ENCODE measurements around the gene STAT5A.
"Not testable (repeated sequence)": the region's sequence is repeated elsewhere in the genome, so short reads cannot be mapped to it uniquely, and the experiment has no call there.

Gene STAT5A

DNA sequence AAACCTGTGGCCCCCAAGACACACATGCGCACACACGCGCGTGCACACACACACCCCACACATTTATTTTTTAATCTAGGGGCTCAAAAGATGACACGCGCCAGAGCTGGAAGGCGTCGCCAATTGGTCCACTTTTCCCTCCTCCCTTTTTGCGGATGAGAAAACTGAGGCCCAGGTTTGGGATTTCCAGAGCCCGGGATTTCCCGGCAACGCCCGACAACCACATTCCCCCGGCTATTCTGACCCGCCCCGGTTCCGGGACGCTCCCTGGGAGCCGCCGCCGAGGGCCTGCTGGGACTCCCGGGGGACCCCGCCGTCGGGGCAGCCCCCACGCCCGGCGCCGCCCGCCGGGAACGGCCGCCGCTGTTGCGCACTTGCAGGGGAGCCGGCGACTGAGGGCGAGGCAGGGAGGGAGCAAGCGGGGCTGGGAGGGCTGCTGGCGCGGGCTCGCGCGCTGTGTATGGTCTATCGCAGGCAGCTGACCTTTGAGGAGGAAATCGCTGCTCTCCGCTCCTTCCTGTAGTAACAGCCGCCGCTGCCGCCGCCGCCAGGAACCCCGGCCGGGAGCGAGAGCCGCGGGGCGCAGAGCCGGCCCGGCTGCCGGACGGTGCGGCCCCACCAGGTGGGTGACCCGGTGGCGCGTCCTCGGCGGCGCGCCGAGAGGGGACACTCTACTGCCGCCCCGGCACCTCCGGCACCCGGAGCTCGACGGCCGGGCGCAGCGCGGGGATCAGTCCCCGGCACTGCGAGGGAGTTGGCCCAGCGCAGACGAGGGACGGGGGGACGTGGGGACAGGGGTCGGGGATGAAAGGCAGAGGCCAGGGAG lies at the start of gene STAT5A:
STAT5A (plus strand) TSS at position 522 of the 826 bp plus-strand sequence. CDS start 914 bp downstream, outside the sequence.
- Histone ChIP-seq H3K4me1 (ENCODE audit: control insufficient read depth, insufficient read depth, low read length) (peaks cover 30% of the 10 kb centered on the region), H3K27me3 (ENCODE audit: control insufficient read depth in 1 of 2, insufficient read depth in 2 of 2, low read length in 2 of 2) (no peaks in the 10 kb centered on the region), H3K9me3 (ENCODE audit: control insufficient read depth in 2 of 2, low read length in 2 of 2) (no peaks in the 10 kb centered on the region), H3K9ac (ENCODE audit: low read length in 2 of 2) (peak within 1 kb of the TSS; percentile 84 to 91), H3K36me3 (ENCODE audit: control insufficient read depth in 2 of 2, insufficient read depth in 2 of 2, low read length in 2 of 2) (peaks cover 0 to 4% of the 10 kb centered on the region in 2 donors), H3K4me3 (ENCODE audit: low read length in 2 of 2) (peak within 1 kb of the TSS; percentile 79 to 85), H3K27ac (ENCODE audit: low read length) (peak within 1 kb of the TSS; percentile 93)

DNA sequence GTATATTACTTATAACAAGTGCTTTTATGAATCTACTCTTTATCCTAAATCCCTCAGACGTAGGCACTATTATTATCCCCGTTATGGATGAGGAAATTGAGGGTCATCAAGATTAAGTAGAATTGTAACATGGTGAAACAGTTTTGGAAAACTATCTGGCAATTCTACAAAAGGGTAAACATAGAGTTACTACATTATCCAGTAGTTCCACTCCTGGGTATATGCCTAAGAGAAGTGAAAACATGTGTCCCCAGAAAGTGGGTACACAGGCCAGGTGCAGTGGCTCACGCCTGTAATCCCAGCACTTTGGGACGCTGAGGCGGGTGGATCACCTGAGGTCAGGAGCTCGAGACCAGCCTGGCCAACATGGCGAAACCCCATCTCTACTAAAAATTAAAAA lies 48.7 kb upstream of the STAT5A start:
- H3K27ac ChIP-seq (ENCODE audit: low read length); H3K4me3 ChIP-seq (ENCODE audit: low read length in 2 of 2); H3K36me3 ChIP-seq (ENCODE audit: control insufficient read depth in 2 of 2, insufficient read depth in 2 of 2, low read length in 2 of 2); H3K4me1 ChIP-seq (ENCODE audit: control insufficient read depth, insufficient read depth, low read length); H3K9me3 ChIP-seq (ENCODE audit: control insufficient read depth in 2 of 2, low read length in 2 of 2); H3K9ac ChIP-seq (ENCODE audit: low read length in 2 of 2); H3K27me3 ChIP-seq (ENCODE audit: control insufficient read depth in 1 of 2, insufficient read depth in 2 of 2, low read length in 2 of 2): not testable (repeated sequence)

DNA sequence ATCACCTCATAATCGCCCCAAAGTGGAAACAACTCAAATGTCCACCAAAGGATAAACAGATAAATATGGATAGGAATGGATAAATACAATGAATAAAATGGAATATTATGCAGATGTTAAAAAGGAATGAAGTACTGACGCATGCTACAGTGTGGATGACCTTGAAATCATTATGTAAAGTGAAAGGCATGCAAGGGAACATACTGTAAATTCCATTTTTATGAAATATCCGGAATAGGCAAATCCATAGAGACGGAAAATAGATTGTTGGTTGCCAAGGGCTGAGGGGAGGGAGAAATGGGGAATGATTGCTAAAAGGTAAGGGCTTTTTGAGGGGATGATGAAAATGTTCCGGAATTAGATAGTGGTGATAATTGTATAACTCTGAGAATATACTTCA lies 48.1 kb upstream of the STAT5A start:
- Histone ChIP-seq H3K4me1 (ENCODE audit: control insufficient read depth, insufficient read depth, low read length) (no peaks in the 10 kb centered on the region), H3K27ac (ENCODE audit: low read length) (no peak overlapping the region), H3K4me3 (ENCODE audit: low read length in 2 of 2) (no peak overlapping the region), H3K27me3 (ENCODE audit: control insufficient read depth in 1 of 2, insufficient read depth in 2 of 2, low read length in 2 of 2) (no peaks in the 10 kb centered on the region), H3K9ac (ENCODE audit: low read length in 2 of 2) (no peak overlapping the region), H3K9me3 (ENCODE audit: control insufficient read depth in 2 of 2, low read length in 2 of 2) (no peaks in the 10 kb centered on the region), H3K36me3 (ENCODE audit: control insufficient read depth in 2 of 2, insufficient read depth in 2 of 2, low read length in 2 of 2) (no peaks in the 10 kb centered on the region)

DNA sequence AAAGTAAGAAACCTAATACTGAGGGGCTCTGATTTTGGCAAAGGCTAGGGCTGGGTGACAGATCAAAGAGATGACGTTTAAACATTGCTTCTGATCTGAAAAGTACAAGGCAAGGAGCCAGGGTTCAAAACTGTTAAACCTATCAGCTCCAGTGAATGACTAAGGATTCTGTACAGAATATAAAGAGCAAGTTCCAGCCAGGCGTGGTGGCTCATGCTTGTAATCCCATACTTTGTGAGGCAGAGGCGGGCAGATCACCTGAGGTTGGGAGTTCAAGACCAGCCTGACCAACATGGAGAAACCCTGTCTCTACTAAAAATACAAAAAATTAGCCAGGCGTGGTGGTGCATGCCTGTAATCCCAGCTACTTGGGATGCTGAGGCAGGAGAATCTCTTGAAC lies 47.4 kb upstream of the STAT5A start:
- not testable (repeated sequence) for H3K36me3 ChIP-seq (ENCODE audit: control insufficient read depth in 2 of 2, insufficient read depth in 2 of 2, low read length in 2 of 2); H3K4me3 ChIP-seq (ENCODE audit: low read length in 2 of 2); H3K4me1 ChIP-seq (ENCODE audit: control insufficient read depth, insufficient read depth, low read length); H3K27me3 ChIP-seq (ENCODE audit: control insufficient read depth in 1 of 2, insufficient read depth in 2 of 2, low read length in 2 of 2); H3K9ac ChIP-seq (ENCODE audit: low read length in 2 of 2); H3K9me3 ChIP-seq (ENCODE audit: control insufficient read depth in 2 of 2, low read length in 2 of 2); H3K27ac ChIP-seq (ENCODE audit: low read length)

DNA sequence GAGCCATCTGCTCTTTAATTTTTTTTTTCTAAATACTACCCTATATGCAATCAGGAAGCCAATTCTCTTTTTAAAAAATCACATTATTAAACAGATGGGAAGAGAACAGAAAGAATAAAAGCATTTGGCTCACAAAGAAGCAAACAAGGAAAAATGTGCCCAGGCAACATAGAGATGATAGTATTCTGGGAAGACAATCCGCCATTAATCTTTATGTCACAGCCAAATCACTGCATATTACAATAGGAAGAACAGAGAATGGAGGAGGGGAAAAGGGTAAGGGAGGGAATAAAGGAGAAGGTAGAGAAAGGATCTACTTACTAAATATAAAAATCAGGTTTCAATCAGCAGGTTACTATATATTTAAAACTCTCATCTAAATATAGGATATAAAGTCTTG lies 46.4 kb upstream of the STAT5A start:
- H3K4me1 ChIP-seq (ENCODE audit: control insufficient read depth, insufficient read depth, low read length): no peaks in the 10 kb centered on the region
- H3K9me3 ChIP-seq (ENCODE audit: control insufficient read depth in 2 of 2, low read length in 2 of 2): no peaks in the 10 kb centered on the region
- no peaks in the 10 kb centered on the region for H3K36me3 ChIP-seq (ENCODE audit: control insufficient read depth in 2 of 2, insufficient read depth in 2 of 2, low read length in 2 of 2)
- no peaks in the 10 kb centered on the region for H3K27me3 ChIP-seq (ENCODE audit: control insufficient read depth in 1 of 2, insufficient read depth in 2 of 2, low read length in 2 of 2)
- no peak overlapping the region for H3K27ac ChIP-seq (ENCODE audit: low read length)
- H3K9ac ChIP-seq (ENCODE audit: low read length in 2 of 2): no peak overlapping the region
- H3K4me3 ChIP-seq (ENCODE audit: low read length in 2 of 2): no peak overlapping the region

DNA sequence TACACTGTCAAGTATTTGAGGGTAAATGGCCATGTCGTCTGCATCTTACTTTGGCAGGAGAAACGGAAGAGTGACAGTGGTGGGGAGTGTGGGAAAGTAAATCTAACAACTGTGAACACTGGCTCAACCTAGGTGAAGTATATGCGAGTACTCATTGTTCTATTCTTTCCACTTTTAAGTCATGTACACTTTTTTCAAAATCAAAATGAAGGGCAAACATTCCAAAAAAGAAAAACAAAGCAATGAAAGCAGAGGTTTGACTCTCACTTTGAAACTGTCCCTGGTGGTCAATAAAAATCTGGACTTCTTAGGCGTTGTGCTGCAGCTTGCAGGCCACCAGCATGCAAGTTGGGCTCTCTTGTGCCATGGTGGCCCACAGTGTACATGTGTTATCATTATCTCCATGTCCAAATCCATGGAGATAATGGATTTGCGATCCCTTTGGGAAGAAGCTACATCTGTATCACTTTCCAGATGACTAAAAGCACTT lies 44.8 kb upstream of the STAT5A start:
- H3K4me1 ChIP-seq (ENCODE audit: control insufficient read depth, insufficient read depth, low read length): peaks cover 6% of the 10 kb centered on the region
- H3K4me3 ChIP-seq (ENCODE audit: low read length in 2 of 2): no peak overlapping the region
- H3K9me3 ChIP-seq (ENCODE audit: control insufficient read depth in 2 of 2, low read length in 2 of 2): no peaks in the 10 kb centered on the region
- H3K27ac ChIP-seq (ENCODE audit: low read length): no peak overlapping the region
- H3K9ac ChIP-seq (ENCODE audit: low read length in 2 of 2): no peak overlapping the region
- no peaks in the 10 kb centered on the region for H3K27me3 ChIP-seq (ENCODE audit: control insufficient read depth in 1 of 2, insufficient read depth in 2 of 2, low read length in 2 of 2)
- H3K36me3 ChIP-seq (ENCODE audit: control insufficient read depth in 2 of 2, insufficient read depth in 2 of 2, low read length in 2 of 2): no peaks in the 10 kb centered on the region

- H3K4me3 ChIP-seq (ENCODE audit: low read length in 2 of 2); H3K9ac ChIP-seq (ENCODE audit: low read length in 2 of 2); H3K9me3 ChIP-seq (ENCODE audit: control insufficient read depth in 2 of 2, low read length in 2 of 2); H3K27me3 ChIP-seq (ENCODE audit: control insufficient read depth in 1 of 2, insufficient read depth in 2 of 2, low read length in 2 of 2); H3K36me3 ChIP-seq (ENCODE audit: control insufficient read depth in 2 of 2, insufficient read depth in 2 of 2, low read length in 2 of 2); H3K4me1 ChIP-seq (ENCODE audit: control insufficient read depth, insufficient read depth, low read length); H3K27ac ChIP-seq (ENCODE audit: low read length): not testable (repeated sequence)
These were observed 44.2 kb upstream of the STAT5A start for GRCh38 chr17:42244116-42244515.

- H3K4me1 ChIP-seq (ENCODE audit: control insufficient read depth, insufficient read depth, low read length); H3K9ac ChIP-seq (ENCODE audit: low read length in 2 of 2); H3K9me3 ChIP-seq (ENCODE audit: control insufficient read depth in 2 of 2, low read length in 2 of 2); H3K27ac ChIP-seq (ENCODE audit: low read length); H3K4me3 ChIP-seq (ENCODE audit: low read length in 2 of 2); H3K36me3 ChIP-seq (ENCODE audit: control insufficient read depth in 2 of 2, insufficient read depth in 2 of 2, low read length in 2 of 2); H3K27me3 ChIP-seq (ENCODE audit: control insufficient read depth in 1 of 2, insufficient read depth in 2 of 2, low read length in 2 of 2): not testable (repeated sequence)
These were observed 43.1 kb upstream of the STAT5A start for GRCh38 chr17:42245183-42245582.

- Histone ChIP-seq H3K36me3 (ENCODE audit: control insufficient read depth in 2 of 2, insufficient read depth in 2 of 2, low read length in 2 of 2) (no peaks in the 10 kb centered on the region), H3K27me3 (ENCODE audit: control insufficient read depth in 1 of 2, insufficient read depth in 2 of 2, low read length in 2 of 2) (no peaks in the 10 kb centered on the region), H3K9ac (ENCODE audit: low read length in 2 of 2) (peak overlapping the region in 1 of 2 donors; percentile 10), H3K9me3 (ENCODE audit: control insufficient read depth in 2 of 2, low read length in 2 of 2) (no peaks in the 10 kb centered on the region), H3K4me1 (ENCODE audit: control insufficient read depth, insufficient read depth, low read length) (peaks cover 6% of the 10 kb centered on the region), H3K27ac (ENCODE audit: low read length) (peak overlapping the region; percentile 50), H3K4me3 (ENCODE audit: low read length in 2 of 2) (no peak overlapping the region)
These were observed 41.8 kb upstream of the STAT5A start for GRCh38 chr17:42246515-42246914.

DNA sequence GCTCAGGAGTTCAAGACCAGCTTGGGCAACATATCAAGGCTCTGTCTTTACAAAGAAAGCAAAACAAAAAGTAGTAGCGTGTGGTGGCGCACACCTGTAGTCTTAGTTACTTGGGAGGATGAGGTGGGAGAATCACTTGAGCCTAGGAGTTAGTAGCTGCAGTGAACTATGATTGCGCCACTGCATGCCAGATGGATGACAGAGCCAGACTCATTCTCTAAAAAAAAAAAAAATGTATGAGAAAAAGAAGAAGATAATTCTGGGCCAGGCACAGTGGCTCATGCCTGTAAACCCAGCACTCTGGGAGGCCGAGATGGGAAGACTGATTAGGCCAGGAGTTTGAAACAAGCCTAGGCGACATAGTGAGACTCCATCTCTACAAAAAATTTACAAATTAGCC lies 40.6 kb upstream of the STAT5A start:
- Histone ChIP-seq H3K9ac (ENCODE audit: low read length in 2 of 2) (no peak overlapping the region), H3K36me3 (ENCODE audit: control insufficient read depth in 2 of 2, insufficient read depth in 2 of 2, low read length in 2 of 2) (no peaks in the 10 kb centered on the region), H3K27ac (ENCODE audit: low read length) (peak overlapping the region; percentile 79), H3K27me3 (ENCODE audit: control insufficient read depth in 1 of 2, insufficient read depth in 2 of 2, low read length in 2 of 2) (no peaks in the 10 kb centered on the region), H3K4me3 (ENCODE audit: low read length in 2 of 2) (no peak overlapping the region), H3K9me3 (ENCODE audit: control insufficient read depth in 2 of 2, low read length in 2 of 2) (no peaks in the 10 kb centered on the region), H3K4me1 (ENCODE audit: control insufficient read depth, insufficient read depth, low read length) (peaks cover 6% of the 10 kb centered on the region)
